ENCODE data around the gene TRIM74.
"Not testable (repeated sequence)": the region's sequence is repeated elsewhere in the genome, so short reads cannot be mapped to it uniquely, and the experiment has no call there.

GRCh38 chr7:72948714-72949113 is 20.6 kb downstream of the TRIM74 start:
- not testable (repeated sequence) for TF ChIP-seq CTCF (conservative IDR thresholded peaks at IDR 0.05; ENCODE audit: low read depth in 2 of 2); EZH2phosphoT487 (IDR thresholded peaks at IDR 0.05; ENCODE audit: unreplicated experiment); POLR2AphosphoS5 (IDR thresholded peaks at IDR 0.05; ENCODE audit: low read depth); EZH2 (IDR thresholded peaks at IDR 0.05; ENCODE audit: low read depth, unreplicated experiment); CREB1 (CRISPR knock-in tag; IDR thresholded peaks at IDR 0.05; ENCODE audit: low read depth)
- TF ChIP-seq, protein P1, sequence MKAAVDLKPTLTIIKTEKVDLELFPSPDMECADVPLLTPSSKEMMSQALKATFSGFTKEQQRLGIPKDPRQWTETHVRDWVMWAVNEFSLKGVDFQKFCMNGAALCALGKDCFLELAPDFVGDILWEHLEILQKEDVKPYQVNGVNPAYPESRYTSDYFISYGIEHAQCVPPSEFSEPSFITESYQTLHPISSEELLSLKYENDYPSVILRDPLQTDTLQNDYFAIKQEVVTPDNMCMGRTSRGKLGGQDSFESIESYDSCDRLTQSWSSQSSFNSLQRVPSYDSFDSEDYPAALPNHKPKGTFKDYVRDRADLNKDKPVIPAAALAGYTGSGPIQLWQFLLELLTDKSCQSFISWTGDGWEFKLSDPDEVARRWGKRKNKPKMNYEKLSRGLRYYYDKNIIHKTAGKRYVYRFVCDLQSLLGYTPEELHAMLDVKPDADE (IDR thresholded peaks at IDR 0.05) = not testable (repeated sequence)
- TF ChIP-seq, protein P2, sequence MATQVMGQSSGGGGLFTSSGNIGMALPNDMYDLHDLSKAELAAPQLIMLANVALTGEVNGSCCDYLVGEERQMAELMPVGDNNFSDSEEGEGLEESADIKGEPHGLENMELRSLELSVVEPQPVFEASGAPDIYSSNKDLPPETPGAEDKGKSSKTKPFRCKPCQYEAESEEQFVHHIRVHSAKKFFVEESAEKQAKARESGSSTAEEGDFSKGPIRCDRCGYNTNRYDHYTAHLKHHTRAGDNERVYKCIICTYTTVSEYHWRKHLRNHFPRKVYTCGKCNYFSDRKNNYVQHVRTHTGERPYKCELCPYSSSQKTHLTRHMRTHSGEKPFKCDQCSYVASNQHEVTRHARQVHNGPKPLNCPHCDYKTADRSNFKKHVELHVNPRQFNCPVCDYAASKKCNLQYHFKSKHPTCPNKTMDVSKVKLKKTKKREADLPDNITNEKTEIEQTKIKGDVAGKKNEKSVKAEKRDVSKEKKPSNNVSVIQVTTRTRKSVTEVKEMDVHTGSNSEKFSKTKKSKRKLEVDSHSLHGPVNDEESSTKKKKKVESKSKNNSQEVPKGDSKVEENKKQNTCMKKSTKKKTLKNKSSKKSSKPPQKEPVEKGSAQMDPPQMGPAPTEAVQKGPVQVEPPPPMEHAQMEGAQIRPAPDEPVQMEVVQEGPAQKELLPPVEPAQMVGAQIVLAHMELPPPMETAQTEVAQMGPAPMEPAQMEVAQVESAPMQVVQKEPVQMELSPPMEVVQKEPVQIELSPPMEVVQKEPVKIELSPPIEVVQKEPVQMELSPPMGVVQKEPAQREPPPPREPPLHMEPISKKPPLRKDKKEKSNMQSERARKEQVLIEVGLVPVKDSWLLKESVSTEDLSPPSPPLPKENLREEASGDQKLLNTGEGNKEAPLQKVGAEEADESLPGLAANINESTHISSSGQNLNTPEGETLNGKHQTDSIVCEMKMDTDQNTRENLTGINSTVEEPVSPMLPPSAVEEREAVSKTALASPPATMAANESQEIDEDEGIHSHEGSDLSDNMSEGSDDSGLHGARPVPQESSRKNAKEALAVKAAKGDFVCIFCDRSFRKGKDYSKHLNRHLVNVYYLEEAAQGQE (IDR thresholded peaks at IDR 0.05; ENCODE audit: unreplicated experiment) = not testable (repeated sequence)

Data from GM23338 (cell line).